Stimulated activated CD4-positive, alpha-beta T cell treated with anti-CD3 and anti-CD28 coated beads, Interleukin-4, amount 100 ng/mL, for 48 hours (primary cell): Measurements from ENCODE around the gene ADGRL4.
"Not testable (repeated sequence)": the region's sequence is repeated elsewhere in the genome, so short reads cannot be mapped to it uniquely, and the experiment has no call there.

Source experiments
- DNase-seq, 2 donors: peaks; one replicate each; pipeline ENCODE4 v3.0.0-alpha.2; 2020; ENCODE audit warnings: low read depth in 2 of 2

ADGRL4 gene

GRCh38 chr1:78918157-78918556, 88.4 kb downstream of the ADGRL4 start:
- no peak for DNase-seq

DNA sequence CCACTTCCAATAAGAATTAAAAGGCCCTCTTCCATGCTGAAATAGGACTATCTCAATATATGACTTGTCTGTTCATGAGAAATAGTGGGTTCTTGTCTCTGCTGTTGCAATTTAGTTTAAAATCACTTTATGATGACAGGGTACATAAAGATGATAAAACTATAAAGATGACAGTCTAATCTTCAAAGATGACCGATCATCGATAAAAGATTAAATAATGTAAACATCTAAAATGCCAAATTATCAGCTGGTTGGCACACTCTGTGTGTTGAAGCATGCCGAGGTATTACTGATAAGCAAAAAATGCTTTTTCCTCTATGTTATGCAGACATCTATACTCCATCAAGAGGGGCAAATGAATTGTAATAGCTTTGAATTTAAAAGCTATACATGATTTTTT, 89.5 kb downstream of the ADGRL4 start:
- DNase-seq, result no peak

GRCh38 chr1:78913950-78914349, 92.6 kb downstream of the ADGRL4 start:
- DNase-seq, result no peak

DNA sequence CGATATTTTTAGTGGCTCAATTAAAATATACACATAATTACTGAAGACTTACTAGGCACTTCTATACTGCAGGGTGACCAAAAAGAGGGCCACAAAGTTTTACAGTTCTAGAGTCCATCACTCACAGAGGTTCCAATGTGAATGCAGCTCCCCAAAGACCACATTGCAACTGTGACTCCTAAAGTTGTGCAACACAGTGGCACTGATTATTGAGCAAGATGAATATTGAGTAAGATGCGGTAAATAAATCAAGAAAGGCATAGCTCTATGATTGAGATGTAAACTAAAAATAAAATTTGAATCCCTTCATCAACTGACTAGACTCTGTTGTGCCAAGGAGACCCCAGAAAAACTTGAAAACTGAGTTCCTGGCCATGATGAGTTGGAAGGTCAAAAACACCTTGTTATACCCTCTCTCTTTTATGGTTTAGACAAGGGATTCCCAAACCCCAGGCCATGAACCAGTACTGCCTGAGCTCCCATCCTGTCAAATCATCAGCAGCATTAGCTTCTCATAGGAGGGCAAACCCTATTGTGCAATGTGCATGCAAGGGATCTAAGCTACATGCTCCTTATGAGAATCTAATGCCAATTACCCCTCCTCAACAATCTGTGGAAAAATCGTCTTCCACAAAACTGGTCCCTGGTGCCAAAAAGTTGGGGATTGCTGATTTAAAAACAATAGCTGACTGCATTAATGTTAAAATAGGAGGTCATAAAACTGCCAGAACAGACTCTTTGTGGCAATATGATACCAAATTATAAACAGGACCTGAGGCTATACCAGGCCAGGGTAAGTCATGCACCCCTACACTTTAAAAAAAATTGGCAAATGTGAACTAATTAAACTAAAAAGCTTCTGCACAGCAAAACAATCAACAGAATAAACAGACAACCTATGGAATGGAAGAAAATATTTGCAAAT, 94.3 kb downstream of the ADGRL4 start:
- no peak for DNase-seq

DNA sequence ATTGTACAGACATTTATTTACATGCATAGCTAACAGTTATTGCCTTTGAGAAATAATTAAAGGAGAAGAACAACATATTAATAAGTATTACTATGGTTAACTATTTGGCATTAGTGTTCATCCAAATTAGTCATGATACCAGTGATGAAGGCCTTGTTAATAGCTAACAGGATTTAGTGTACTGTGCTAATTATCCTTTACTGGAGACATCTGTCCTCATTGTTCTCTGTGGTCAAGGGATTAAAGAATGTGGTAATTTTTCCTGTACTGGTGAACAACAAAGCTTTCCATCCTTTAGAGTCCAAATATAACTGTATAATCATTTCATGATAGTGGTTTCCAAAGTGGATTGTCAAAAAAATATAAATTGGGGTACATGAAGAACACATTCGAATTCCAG, 103.9 kb downstream of the ADGRL4 start:
- DNase-seq, result no peak

GRCh38 chr1:78894811-78895210, 111.7 kb downstream of the ADGRL4 start:
- no peak for DNase-seq

DNA sequence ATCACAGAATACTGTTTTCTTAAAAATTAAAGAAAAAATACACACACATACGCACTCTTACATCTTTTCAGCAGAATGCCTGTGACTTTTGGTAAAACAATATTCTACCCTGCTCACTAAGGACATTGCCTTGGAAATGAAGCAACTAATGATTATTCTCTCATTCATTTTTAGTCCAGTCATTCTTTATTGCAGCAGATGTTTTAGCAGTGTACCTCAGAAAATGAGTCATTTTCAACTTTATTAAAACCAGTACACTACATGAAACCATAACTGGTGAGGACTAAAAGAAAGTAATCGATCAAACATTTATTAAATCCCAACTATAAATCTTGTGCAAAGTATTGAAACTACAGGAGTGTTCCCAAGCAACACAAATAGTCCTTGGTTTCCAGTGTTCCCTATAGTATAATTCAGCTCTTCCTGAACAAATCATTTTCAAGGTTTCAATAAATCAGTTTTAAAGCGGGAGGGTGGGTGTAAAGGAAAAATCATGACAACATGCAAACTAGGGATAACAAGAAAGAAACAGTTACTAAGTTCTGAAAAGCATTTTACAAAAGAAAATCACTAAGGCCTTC, 114.2 kb downstream of the ADGRL4 start:
- DNase-seq, result no peak

DNA sequence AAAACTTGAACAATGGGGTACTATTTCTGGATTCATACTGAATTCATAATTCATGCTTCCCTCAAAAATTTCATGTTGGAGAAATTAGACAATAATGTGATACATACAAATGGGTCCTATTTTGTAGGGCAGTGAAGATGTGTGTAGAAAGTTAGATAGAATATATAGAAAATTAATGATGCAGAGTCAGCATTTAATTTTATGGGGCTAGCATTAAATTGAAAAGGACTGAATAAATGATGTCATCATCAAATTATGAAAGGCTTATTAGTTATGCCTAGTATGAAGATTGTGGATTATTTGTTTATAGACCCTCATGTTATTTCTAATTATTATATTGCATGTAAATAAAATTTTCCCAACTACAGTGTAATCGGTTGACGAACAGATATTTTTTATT, 119.1 kb downstream of the ADGRL4 start:
- no peak for DNase-seq

- DNase-seq, result no peak
These were observed 121.7 kb downstream of the ADGRL4 start for GRCh38 chr1:78884685-78885452.

GRCh38 chr1:78880223-78880622, 126.3 kb downstream of the ADGRL4 start:
- no peak for DNase-seq

DNA sequence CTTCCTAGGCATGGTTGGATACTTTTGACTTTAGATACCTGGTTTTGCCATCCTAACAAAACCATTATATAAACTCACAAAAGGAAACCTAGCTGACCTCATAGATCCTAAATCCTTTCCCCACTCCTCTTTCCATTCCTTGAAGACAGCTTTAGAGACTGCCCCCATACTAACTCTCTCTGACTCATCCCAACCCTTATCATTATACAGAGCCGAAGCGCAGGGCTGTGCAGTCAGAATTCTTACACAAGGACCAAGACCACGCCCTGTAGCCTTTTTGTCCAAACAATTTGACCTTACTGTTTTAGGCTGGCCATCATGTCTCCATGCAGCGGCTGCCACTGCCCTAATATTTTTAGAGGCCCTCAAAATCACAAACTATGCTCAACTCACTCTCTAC, 130.5 kb downstream of the ADGRL4 start:
- DNase-seq, result not testable (repeated sequence)

- not testable (repeated sequence) for DNase-seq
These were observed 133.7 kb downstream of the ADGRL4 start for GRCh38 chr1:78872801-78873200.

DNA sequence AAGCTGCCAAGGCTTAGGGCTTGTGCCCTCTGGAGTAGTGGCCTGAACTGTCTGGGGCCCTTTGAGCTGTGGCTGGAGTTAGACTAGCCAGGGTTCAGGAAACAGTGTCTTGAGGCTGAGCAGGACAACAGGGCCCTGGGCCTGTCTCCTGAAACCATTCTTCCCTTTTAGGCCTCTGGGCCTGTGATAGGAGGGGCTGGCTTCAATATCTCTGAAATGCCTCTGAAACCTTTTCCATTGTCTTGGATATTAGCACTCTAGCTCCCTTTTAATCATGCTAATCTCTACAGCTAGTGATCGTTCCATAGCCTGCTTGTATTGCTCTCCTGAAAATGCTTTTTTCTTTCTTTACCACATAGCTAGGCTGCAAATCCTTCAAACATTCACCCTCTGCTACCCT, 135.3 kb downstream of the ADGRL4 start:
- DNase-seq, result no peak

- no peak for DNase-seq
These were observed 137.4 kb downstream of the ADGRL4 start for GRCh38 chr1:78869136-78869535.

DNA sequence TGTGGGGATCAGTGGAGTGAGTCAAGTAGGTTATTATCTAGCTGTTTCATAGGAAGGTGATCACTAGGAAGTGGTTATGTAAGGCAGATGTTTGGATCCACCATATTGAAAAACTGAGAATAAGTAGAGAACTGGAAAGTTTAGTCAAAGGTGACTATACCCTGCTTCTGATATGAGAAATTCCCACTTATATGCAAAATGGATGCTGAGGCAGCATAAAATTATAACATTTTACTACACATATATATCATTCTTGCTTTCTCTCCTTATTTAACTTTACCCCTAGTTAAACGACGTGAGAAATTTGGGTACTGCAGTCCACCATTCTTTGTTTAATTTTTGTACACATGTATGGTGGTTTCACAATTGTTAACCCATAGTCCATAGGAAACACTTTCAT, 142.4 kb downstream of the ADGRL4 start:
- DNase-seq, result no peak

GRCh38 chr1:78856096-78856495, 150.4 kb downstream of the ADGRL4 start:
- DNase-seq, result no peak

DNA sequence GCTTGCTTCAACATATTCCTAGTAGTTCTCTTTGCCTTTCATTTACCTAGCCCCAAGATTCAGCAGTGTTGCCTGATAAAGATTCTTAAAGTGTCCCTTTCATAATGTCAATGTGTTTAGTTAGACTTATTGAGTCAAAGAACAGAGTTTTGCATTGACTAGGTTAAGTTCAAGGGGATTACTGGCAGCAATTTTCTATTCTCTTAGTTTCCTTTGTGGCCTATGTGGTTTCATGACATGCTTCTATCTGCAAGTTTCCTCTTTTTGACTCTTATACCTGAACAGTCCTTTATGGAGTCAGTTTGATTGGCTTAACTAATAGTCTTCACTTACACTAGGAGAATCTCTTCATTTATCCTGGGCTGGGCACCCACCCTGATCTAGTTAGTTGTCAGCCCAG, 151.3 kb downstream of the ADGRL4 start:
- DNase-seq, result no peak

DNA sequence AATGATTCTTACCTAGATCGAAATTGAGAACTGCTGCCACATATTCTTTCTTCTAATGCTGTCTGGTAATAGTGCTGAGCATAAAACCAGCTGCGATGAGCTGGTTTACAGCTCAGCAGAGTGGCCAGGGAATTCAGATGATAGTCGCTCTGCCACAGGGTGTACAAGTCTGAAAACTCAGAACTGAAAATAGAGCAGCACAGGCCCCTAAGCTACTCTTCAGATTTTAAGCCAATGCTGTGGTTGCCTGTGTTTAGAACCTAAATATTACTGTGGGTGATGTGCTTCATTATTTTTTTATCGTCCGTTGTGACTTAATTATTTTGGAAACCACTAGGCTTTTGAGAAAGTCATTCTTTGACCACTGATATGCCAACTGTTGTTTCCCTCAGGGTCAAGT, 152.0 kb downstream of the ADGRL4 start:
- DNase-seq, result no peak

DNA sequence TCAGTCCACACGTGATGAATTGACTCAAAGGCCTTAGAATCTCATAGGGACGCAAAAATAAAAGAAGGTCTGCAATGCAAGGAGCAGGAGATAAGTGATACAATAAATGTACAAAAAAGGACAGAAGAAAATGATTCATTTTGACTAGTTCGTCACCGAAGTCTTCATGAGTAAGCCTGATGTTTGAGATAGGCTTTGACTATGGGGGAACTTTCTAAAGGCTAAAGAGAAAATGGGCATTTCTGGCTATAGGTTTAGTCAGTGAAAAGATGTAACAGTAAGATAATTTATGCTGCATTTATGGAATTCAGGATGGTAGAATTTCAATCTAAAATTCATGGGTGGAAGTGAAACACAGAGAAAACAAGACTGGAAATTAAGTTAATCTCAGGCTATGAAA, 163.0 kb downstream of the ADGRL4 start:
- DNase-seq, result no peak

DNA sequence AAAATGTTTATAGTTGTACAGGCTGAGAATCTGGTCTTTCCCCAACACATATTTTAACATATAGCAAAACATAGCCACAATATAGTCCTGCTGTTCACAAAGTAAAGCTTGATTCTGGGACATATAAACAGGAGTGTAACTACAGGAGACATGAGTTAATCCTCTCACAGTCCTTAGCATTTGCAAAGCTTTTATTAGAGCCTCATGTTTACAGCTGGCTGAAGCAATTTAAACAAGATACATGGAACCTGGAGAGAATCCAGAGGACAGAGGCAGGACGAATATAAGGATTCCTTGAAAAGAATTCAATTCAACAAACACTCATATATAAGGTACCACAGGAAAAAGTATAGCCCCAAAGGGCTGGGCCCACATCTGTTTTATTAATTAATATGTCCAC, 163.4 kb downstream of the ADGRL4 start:
- DNase-seq, result no peak

GRCh38 chr1:78840453-78841271, 165.9 kb downstream of the ADGRL4 start:
- no peak for DNase-seq
